ENCODE results near the gene TTC4.

Gene TTC4

DNA sequence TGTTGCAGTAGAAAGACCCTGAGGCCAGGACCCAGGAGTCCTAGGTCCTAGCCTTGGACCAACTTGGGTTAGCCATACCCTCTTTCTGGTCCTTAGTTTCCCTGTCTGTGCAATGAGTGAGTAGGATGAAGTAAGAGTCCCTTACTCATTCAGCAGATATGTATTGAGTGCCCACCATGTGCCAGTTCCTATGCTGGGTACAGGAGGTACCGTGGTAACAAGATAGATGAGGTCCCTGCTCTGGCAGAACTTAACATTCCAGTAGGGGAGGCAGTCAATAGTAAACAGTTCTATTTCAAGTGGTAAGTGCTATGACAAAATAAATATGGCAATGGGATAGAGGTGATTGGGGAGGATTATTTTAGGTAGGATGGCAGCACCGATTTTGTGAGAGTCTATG is 66.9 kb downstream of the TTC4 start:
- no peaks in the 10 kb centered on the region for H3K36me3 ChIP-seq (ENCODE audit: insufficient read depth, low read length)
- no peak overlapping the region for H3K4me3 ChIP-seq (ENCODE audit: low read length, poor library complexity, severe bottlenecking)

DNA sequence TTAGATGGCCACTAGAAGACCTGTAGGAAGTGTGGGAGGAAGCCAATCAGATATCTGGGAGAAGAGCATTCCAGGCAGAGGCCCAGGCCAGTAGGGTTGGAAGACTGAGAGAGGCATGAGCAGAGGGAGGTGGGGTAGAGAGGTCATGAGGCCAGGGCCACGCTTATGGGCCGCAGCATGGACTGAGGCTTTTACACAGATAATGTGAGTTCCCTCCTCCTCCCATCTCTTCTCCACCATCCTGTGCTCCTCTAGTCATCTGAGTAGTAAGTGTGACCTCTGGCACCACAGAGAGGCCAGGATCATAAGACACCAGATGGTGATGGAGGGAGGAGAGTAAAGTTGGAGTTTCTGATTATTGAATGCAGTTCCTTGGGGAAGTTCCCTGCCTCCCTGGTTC is 68.4 kb downstream of the TTC4 start:
- TF ChIP-seq, protein P1, sequence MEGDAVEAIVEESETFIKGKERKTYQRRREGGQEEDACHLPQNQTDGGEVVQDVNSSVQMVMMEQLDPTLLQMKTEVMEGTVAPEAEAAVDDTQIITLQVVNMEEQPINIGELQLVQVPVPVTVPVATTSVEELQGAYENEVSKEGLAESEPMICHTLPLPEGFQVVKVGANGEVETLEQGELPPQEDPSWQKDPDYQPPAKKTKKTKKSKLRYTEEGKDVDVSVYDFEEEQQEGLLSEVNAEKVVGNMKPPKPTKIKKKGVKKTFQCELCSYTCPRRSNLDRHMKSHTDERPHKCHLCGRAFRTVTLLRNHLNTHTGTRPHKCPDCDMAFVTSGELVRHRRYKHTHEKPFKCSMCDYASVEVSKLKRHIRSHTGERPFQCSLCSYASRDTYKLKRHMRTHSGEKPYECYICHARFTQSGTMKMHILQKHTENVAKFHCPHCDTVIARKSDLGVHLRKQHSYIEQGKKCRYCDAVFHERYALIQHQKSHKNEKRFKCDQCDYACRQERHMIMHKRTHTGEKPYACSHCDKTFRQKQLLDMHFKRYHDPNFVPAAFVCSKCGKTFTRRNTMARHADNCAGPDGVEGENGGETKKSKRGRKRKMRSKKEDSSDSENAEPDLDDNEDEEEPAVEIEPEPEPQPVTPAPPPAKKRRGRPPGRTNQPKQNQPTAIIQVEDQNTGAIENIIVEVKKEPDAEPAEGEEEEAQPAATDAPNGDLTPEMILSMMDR (conservative IDR thresholded peaks at IDR 0.05; ENCODE audit: low read length), result no peak
- no peak for TF ChIP-seq EZH2phosphoT487 (IDR thresholded peaks at IDR 0.05; ENCODE audit: borderline replicate concordance)
- H3K4me1 ChIP-seq (ENCODE audit: insufficient read depth, low read length, poor library complexity, severe bottlenecking), result no peaks in the 10 kb centered on the region
- H3K4me2 ChIP-seq (ENCODE audit: low read depth, low read length, poor library complexity, severe bottlenecking), result no peak overlapping the region

More for the DNA sequence above, 66.9 kb downstream of the TTC4 start:
- no peak overlapping the region for H3K4me2 ChIP-seq (ENCODE audit: low read depth, low read length, poor library complexity, severe bottlenecking)
- no peak for TF ChIP-seq EZH2phosphoT487 (IDR thresholded peaks at IDR 0.05; ENCODE audit: borderline replicate concordance)
- TF ChIP-seq, protein P1 (conservative IDR thresholded peaks at IDR 0.05; ENCODE audit: low read length), result no peak
- H3K9ac ChIP-seq (ENCODE audit: low read depth, low read length, poor library complexity, severe bottlenecking), result no peak overlapping the region
- no peaks in the 10 kb centered on the region for H3K27me3 ChIP-seq (ENCODE audit: insufficient read depth, low read length, poor library complexity, severe bottlenecking)
- no peaks in the 10 kb centered on the region for H3K9me2 ChIP-seq (replicated peaks; ENCODE audit: low read depth, low read length)
- no peaks in the 10 kb centered on the region for H3K79me2 ChIP-seq (ENCODE audit: insufficient read depth, low read length)
- no peaks in the 10 kb centered on the region for H3K9me3 ChIP-seq (ENCODE audit: insufficient read depth, low read depth, low read length)
- no peak overlapping the region for H2AFZ ChIP-seq (ENCODE audit: low read length)
- no peaks in the 10 kb centered on the region for H3F3A ChIP-seq (ENCODE audit: low read depth)
- H4K20me1 ChIP-seq (ENCODE audit: insufficient read depth, low read length, poor library complexity, severe bottlenecking), result no peaks in the 10 kb centered on the region
- H3K4me1 ChIP-seq (ENCODE audit: insufficient read depth, low read length, poor library complexity, severe bottlenecking), result no peaks in the 10 kb centered on the region

DNA sequence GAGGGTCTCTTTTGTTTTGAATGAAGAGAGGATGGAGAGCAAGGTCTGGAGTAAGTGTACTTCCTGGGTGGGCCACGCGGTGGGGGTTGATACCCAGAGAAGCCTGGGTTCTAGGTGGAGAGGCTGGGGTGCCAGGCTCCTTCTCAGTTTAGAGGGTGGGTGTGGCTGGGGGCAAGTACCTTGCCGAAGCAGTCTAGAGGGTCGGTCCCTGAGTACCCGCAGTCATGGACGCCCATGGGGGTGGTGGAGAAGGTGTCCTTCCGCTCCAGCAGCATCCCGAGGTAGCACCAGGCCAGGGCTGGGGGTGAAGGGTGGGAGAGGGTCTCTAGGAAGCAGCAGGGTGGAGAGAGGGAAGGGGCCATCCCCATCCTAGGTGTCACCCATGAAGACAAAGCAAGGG is 71.1 kb downstream of the TTC4 start:
- H3K4me2 ChIP-seq (ENCODE audit: low read depth, low read length, poor library complexity, severe bottlenecking), result no peak overlapping the region
- no peak overlapping the region for H3K4me3 ChIP-seq (ENCODE audit: low read length, poor library complexity, severe bottlenecking)
- TF ChIP-seq, protein P1 (conservative IDR thresholded peaks at IDR 0.05; ENCODE audit: low read length), result no peak
- no peak for TF ChIP-seq EZH2phosphoT487 (IDR thresholded peaks at IDR 0.05; ENCODE audit: borderline replicate concordance)

More for the DNA sequence above, 68.4 kb downstream of the TTC4 start:
- no peaks in the 10 kb centered on the region for H3K36me3 ChIP-seq (ENCODE audit: insufficient read depth, low read length)
- no peaks in the 10 kb centered on the region for H3F3A ChIP-seq (ENCODE audit: low read depth)
- no peak overlapping the region for H3K4me3 ChIP-seq (ENCODE audit: low read length, poor library complexity, severe bottlenecking)
- H3K9me2 ChIP-seq (replicated peaks; ENCODE audit: low read depth, low read length), result no peaks in the 10 kb centered on the region
- H2AFZ ChIP-seq (ENCODE audit: low read length), result no peak overlapping the region
- H3K79me2 ChIP-seq (ENCODE audit: insufficient read depth, low read length), result no peaks in the 10 kb centered on the region
- no peaks in the 10 kb centered on the region for H3K27me3 ChIP-seq (ENCODE audit: insufficient read depth, low read length, poor library complexity, severe bottlenecking)
- no peaks in the 10 kb centered on the region for H4K20me1 ChIP-seq (ENCODE audit: insufficient read depth, low read length, poor library complexity, severe bottlenecking)
- no peak overlapping the region for H3K9ac ChIP-seq (ENCODE audit: low read depth, low read length, poor library complexity, severe bottlenecking)
- H3K9me3 ChIP-seq (ENCODE audit: insufficient read depth, low read depth, low read length), result no peaks in the 10 kb centered on the region

More for the DNA sequence above, 71.1 kb downstream of the TTC4 start:
- H4K20me1 ChIP-seq (ENCODE audit: insufficient read depth, low read length, poor library complexity, severe bottlenecking), result no peaks in the 10 kb centered on the region
- H3K9me2 ChIP-seq (replicated peaks; ENCODE audit: low read depth, low read length), result no peaks in the 10 kb centered on the region
- H3F3A ChIP-seq (ENCODE audit: low read depth), result no peaks in the 10 kb centered on the region
- H3K4me1 ChIP-seq (ENCODE audit: insufficient read depth, low read length, poor library complexity, severe bottlenecking), result no peaks in the 10 kb centered on the region
- no peaks in the 10 kb centered on the region for H3K36me3 ChIP-seq (ENCODE audit: insufficient read depth, low read length)
- H3K9me3 ChIP-seq (ENCODE audit: insufficient read depth, low read depth, low read length), result no peaks in the 10 kb centered on the region
- no peak overlapping the region for H2AFZ ChIP-seq (ENCODE audit: low read length)
- H3K9ac ChIP-seq (ENCODE audit: low read depth, low read length, poor library complexity, severe bottlenecking), result no peak overlapping the region
- no peaks in the 10 kb centered on the region for H3K79me2 ChIP-seq (ENCODE audit: insufficient read depth, low read length)
- H3K27me3 ChIP-seq (ENCODE audit: insufficient read depth, low read length, poor library complexity, severe bottlenecking), result no peaks in the 10 kb centered on the region

Data from Loucy (cell line).